IgD-negative memory B cell (primary cell): ENCODE data around the gene ZNF70. TPM values are rescaled to one million over a fixed set of nuclear protein-coding genes. Genes with fewer than 3 reads are reported as not detected.
"Not testable (repeated sequence)": the region's sequence is repeated elsewhere in the genome, so short reads cannot be mapped to it uniquely, and the experiment has no call there.

ENCODE experiments used
- H3K27ac Mint-ChIP-seq, 3 donors: one replicate each; pipeline ENCODE4 v1.8.0; 2020 to 2022; ENCODE audit warnings: mild to moderate bottlenecking in 3 of 3, mixed read lengths in 3 of 3, moderate library complexity in 1 of 3
- H3K27me3 Mint-ChIP-seq: one replicate; pipeline ENCODE4 v1.8.0; 2021; ENCODE audit warnings: mixed read lengths
- H3K36me3 Mint-ChIP-seq: one replicate; pipeline ENCODE4 v1.8.0; 2020; ENCODE audit warnings: mild to moderate bottlenecking, mixed read lengths
- H3K4me1 Mint-ChIP-seq, 3 donors: one replicate each; pipeline ENCODE4 v1.8.0; 2020 to 2022; ENCODE audit warnings: mixed read lengths in 3 of 3, mild to moderate bottlenecking in 1 of 3
- H3K4me3 Mint-ChIP-seq, 4 donors: one replicate each; pipeline ENCODE4 v1.8.0; 2020 to 2022; ENCODE audit warnings: mild to moderate bottlenecking in 4 of 4, mixed read lengths in 4 of 4, moderate library complexity in 3 of 4
- H3K9me3 Mint-ChIP-seq, 3 donors: one replicate each; pipeline ENCODE4 v1.8.0; 2020 to 2021; ENCODE audit warnings: mixed read lengths in 3 of 3, mild to moderate bottlenecking in 1 of 3
- polyA plus RNA-seq: library from polyadenylated mRNA; unstranded; fragments of 300-500 nt; fragmentation: Illumina TruSeq; gene quantifications from one replicate; pipeline ENCODE4 v1.2.3, GENCODE V29; 2021

ZNF70 gene
- polyA plus RNA-seq, 1 donor from 2014 or later = 0.20 TPM

- H3K4me3 Mint-ChIP-seq = no peak overlapping the region
- H3K36me3 Mint-ChIP-seq = peaks cover 12% of the 10 kb centered on the region
- peaks cover 0 to 3% (median 2%) of the 10 kb centered on the region in 3 donors for H3K4me1 Mint-ChIP-seq
- peak overlapping the region in 1 of 3 donors; percentile 53 for H3K27ac Mint-ChIP-seq
- H3K27me3 Mint-ChIP-seq = no peaks in the 10 kb centered on the region
- peaks cover 0 to 2% (median 0%) of the 10 kb centered on the region in 3 donors for H3K9me3 Mint-ChIP-seq
These were observed 8.2 kb downstream of the ZNF70 start for GRCh38 chr22:23742505-23743264.

GRCh38 chr22:23737696-23738095, 13.2 kb downstream of the ZNF70 start:
- H3K9me3 Mint-ChIP-seq = no peaks in the 10 kb centered on the region
- H3K4me1 Mint-ChIP-seq = peaks cover 0 to 8% (median 0%) of the 10 kb centered on the region in 3 donors
- H3K36me3 Mint-ChIP-seq = no peaks in the 10 kb centered on the region
- no peaks in the 10 kb centered on the region for H3K27me3 Mint-ChIP-seq
- no peak overlapping the region for H3K27ac Mint-ChIP-seq
- no peak overlapping the region for H3K4me3 Mint-ChIP-seq

DNA sequence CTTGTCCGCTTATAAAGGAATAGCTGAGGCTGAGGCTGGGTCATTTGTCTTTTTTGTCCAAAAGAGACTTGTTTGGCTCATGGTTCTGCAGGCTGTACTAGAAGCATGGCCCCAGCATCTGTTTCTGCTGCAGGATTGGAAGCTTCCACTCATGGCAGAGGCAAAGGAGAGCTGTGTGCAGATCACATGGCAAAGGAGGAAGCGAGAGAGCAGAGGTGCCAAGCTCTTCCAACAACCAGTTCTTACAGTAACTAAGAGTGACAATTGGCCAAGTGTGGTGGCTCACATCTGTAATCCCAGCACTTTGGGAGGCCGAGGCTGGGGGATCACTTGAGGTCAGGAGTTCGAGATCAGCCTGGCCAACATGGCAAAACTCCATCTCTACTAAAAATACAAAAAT, 22.8 kb downstream of the ZNF70 start:
- H3K4me1 Mint-ChIP-seq, H3K36me3 Mint-ChIP-seq, H3K27me3 Mint-ChIP-seq, H3K9me3 Mint-ChIP-seq, H3K4me3 Mint-ChIP-seq: not testable (repeated sequence)
- H3K27ac Mint-ChIP-seq = peak overlapping the region in 1 of 3 donors; percentile 63

DNA sequence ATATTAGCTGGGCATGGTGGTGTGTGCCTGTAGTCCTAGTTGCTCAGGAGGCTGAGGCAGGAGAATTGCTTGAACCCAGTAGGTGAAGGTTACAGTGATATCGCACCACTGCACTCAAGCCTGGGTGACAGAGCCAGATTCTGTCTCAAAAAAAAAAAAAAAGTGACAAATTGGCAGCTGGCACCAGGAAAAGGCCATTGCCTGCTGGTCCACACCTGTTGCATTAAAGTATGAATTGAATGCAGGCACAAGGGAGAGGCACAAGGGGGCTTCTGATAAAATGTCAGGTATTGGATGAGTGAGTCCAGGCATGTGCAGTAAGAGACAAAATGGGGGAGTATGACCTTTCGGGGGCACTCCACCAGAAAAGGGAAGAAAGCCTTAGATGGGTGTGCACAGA, 28.2 kb downstream of the ZNF70 start:
- Mint-ChIP-seq H3K4me1 (no peaks in the 10 kb centered on the region), H3K27ac (peak overlapping the region in 1 of 3 donors; percentile 47)

GRCh38 chr22:23722160-23722559, 28.8 kb downstream of the ZNF70 start:
- H3K36me3 Mint-ChIP-seq = peaks cover 1% of the 10 kb centered on the region
- H3K27me3 Mint-ChIP-seq = peaks cover 5% of the 10 kb centered on the region
- H3K4me1 Mint-ChIP-seq = peaks cover 0 to 4% (median 2%) of the 10 kb centered on the region in 3 donors
- H3K4me3 Mint-ChIP-seq = no peak overlapping the region
- no peaks in the 10 kb centered on the region for H3K9me3 Mint-ChIP-seq
- H3K27ac Mint-ChIP-seq = peak overlapping the region in 1 of 3 donors; percentile 47

More for the DNA sequence above, 28.2 kb downstream of the ZNF70 start:
- no peak overlapping the region for H3K4me3 Mint-ChIP-seq
- no peaks in the 10 kb centered on the region for H3K9me3 Mint-ChIP-seq
- H3K27me3 Mint-ChIP-seq = peaks cover 5% of the 10 kb centered on the region
- H3K36me3 Mint-ChIP-seq = peaks cover 1% of the 10 kb centered on the region

DNA sequence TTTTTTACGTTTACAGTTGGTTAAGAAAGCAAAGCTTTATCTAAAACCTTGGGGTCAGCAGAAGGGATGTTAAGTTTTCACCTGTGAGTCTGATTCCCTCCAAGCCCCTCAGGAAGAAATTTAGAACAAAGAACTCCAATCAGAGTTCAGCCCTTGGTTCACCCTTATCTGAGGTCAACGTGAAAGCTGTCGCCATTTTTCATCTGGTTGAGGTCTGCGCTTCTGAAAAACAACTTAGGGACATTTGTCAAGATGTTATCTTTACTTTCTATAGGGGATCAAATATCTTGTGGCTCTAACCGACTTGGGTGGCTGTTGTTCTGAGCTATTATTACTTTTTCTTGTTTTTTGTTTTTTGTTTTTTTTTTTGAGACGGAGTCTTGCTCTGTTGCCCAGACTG, 30.1 kb downstream of the ZNF70 start:
- Mint-ChIP-seq H3K4me1 (peaks cover 0 to 5% (median 5%) of the 10 kb centered on the region in 3 donors), H3K27me3 (no peaks in the 10 kb centered on the region), H3K4me3 (no peak overlapping the region), H3K36me3 (peaks cover 1% of the 10 kb centered on the region), H3K9me3 (no peaks in the 10 kb centered on the region), H3K27ac (no peak overlapping the region)

GRCh38 chr22:23718371-23719165, 32.3 kb downstream of the ZNF70 start:
- Mint-ChIP-seq H3K4me1 (peaks cover 0 to 9% (median 5%) of the 10 kb centered on the region in 3 donors), H3K27me3 (no peaks in the 10 kb centered on the region), H3K4me3 (peak overlapping the region in 3 of 4 donors; percentile 12 to 70 (median 32)), H3K9me3 (no peaks in the 10 kb centered on the region), H3K27ac (no peak overlapping the region), H3K36me3 (peaks cover 1% of the 10 kb centered on the region)

DNA sequence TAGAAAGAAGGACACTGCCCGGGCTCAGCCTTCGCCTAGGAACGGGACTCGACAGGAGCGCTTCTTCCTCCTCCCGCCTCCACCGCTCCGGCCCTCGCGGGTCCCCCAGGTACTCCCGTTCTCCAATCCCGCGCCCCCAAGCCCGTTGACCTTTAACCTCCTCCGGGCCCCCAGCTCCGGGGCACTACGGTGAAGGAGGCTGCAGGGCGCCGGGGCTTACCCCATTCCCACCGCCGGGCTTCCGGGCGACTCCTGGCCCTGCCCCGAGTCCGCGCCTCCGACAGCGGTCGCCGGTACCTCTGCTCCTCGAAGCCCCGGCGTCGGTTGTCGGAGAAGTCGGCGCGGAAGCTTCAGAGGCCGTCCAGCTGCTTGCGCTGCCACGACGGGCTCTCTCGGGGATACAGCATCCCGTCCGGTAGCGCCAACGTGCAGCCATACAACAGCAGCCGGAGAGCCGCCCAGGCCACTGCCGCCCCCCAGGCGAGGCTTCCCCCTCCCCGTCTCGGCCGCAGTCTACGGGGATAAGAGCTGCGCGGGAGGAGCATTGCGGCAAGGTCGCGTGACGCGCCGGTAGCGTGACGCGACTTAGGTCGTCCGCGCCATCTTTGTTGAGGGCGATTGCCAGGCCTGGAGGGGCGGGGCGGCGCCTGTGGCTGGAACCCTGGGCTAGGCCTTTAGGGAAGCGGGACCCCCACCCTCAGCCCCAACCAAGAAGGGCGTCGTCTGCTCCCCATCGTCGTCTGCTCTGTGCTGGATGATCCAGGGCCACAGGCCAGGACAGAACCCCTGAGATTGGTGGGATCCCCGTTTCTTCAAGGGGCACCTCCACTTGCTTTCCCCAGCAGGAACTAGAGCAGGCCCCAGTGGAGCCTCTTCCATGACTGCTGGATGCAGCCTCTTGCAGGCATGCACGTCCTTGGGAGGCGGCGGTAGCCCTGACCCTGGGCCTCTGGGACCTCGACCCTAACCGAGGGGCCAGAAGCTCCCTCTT, 33.8 kb downstream of the ZNF70 start:
- H3K27ac Mint-ChIP-seq = peak overlapping the region; percentile 67 to 84 (median 83)
- H3K4me3 Mint-ChIP-seq = peak overlapping the region; percentile 83 to 91 (median 88)
- peaks cover 0 to 9% (median 5%) of the 10 kb centered on the region in 3 donors for H3K4me1 Mint-ChIP-seq
- no peaks in the 10 kb centered on the region for H3K27me3 Mint-ChIP-seq
- no peaks in the 10 kb centered on the region for H3K9me3 Mint-ChIP-seq
- peaks cover 1% of the 10 kb centered on the region for H3K36me3 Mint-ChIP-seq

DNA sequence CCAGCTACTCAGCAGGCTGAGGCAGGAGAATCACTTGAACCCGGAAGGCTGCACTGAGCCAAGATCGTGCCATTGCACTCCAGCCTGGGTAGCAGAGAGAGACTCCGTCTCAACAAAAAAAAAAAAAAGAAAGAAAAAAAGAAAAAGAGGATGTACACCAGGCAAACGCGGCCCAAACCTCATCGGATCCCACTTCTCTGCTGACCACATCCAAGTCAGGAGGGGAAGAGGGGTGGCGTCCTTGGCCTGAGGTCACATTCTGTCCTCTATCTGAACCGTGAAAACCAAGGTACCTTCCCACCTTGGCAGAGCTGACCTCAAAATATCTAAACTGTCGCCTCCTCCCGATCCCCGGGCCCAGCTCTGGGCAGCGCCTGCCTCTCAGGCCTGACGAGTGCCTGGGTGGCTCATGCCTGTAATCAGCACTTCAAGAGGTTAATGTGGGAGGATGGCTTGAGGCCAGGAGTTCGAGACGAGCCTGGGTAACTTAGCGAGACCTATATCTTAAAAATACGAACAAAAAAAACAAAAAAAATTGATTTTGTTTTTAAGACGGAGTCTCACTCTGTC, 35.0 kb downstream of the ZNF70 start:
- Mint-ChIP-seq H3K4me3 (peak overlapping the region; percentile 83 to 91 (median 86)), H3K9me3 (no peaks in the 10 kb centered on the region), H3K36me3 (peaks cover 7% of the 10 kb centered on the region), H3K27ac (peak overlapping the region in 2 of 3 donors; percentile 59 to 97), H3K27me3 (no peaks in the 10 kb centered on the region), H3K4me1 (peaks cover 0 to 13% (median 5%) of the 10 kb centered on the region in 3 donors)

GRCh38 chr22:23714596-23715578, 36.0 kb downstream of the ZNF70 start:
- peaks cover 0 to 13% (median 8%) of the 10 kb centered on the region in 3 donors for H3K4me1 Mint-ChIP-seq
- peak overlapping the region in 2 of 3 donors; percentile 35 to 97 for H3K27ac Mint-ChIP-seq
- H3K27me3 Mint-ChIP-seq = no peaks in the 10 kb centered on the region
- peak overlapping the region; percentile 63 to 90 (median 78) for H3K4me3 Mint-ChIP-seq
- H3K36me3 Mint-ChIP-seq = peaks cover 7% of the 10 kb centered on the region
- no peaks in the 10 kb centered on the region for H3K9me3 Mint-ChIP-seq

DNA sequence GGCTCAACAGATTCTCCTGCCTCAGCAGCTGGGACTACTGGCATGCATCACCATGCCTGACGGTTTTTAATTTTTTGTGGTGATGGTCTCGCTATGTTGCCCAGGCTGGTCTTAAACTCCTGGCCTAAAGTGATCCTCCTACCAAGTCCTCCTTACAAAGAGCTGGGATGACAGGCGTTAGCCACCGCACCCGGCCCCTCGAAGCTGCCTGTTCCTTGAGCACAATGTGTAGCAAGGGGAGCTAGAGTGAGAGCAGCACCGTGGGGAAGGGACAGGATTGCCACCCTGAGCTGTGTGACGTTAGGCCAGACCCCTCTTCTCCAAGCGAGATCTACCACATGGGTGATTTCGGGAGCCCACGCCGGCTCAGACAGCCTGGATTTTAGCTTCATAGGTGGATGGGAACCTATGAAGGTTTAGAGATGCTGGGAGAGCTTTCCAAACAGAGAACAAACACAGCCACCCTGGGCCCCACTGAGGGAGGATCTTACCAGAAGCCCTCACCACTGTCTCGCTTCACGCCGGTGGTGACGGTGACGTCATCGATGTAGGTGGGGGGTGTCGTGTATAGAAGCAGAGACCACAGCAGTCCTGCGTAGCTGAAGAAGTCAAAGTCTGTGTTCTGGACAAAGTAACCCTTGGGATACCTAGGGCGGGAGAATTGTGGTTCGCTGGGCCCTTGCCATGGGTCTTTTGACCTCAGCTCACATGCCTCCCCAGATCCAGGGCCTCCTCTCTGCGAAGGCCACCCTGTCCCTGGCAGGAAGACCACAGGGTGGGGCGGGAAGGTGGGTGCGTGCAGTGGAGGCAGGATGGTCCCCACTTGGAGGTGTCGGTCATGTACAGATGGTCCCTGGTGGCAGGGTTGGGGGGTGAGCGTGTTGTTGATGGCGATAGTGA, 37.0 kb downstream of the ZNF70 start:
- Mint-ChIP-seq H3K27me3 (no peaks in the 10 kb centered on the region), H3K27ac (peak overlapping the region in 1 of 3 donors; percentile 57), H3K36me3 (peaks cover 9% of the 10 kb centered on the region), H3K4me3 (peak overlapping the region in 2 of 4 donors; percentile 43 to 66), H3K4me1 (peaks cover 0 to 14% (median 8%) of the 10 kb centered on the region in 3 donors), H3K9me3 (no peaks in the 10 kb centered on the region)

- no peak overlapping the region for H3K4me3 Mint-ChIP-seq
- no peaks in the 10 kb centered on the region for H3K9me3 Mint-ChIP-seq
- no peak overlapping the region for H3K27ac Mint-ChIP-seq
- peaks cover 0 to 13% (median 6%) of the 10 kb centered on the region in 3 donors for H3K4me1 Mint-ChIP-seq
- H3K36me3 Mint-ChIP-seq = peaks cover 8% of the 10 kb centered on the region
- H3K27me3 Mint-ChIP-seq = no peaks in the 10 kb centered on the region
These were observed 38.7 kb downstream of the ZNF70 start for GRCh38 chr22:23712256-23712655.
